Activated naive CD8-positive, alpha-beta T cell treated with anti-CD3 and anti-CD28 coated beads, Interleukin-2, amount 50 U/mL, for 24 hours (primary cell): ENCODE data around the gene UNC93B1.

ENCODE experiments used
- ATAC-seq: fragments of 150-1000 bp; cut with Tn5 transposase; one replicate; pipeline ENCODE4 v1.10.0; 2021
- DNase-seq: peaks from one replicate; pipeline ENCODE4 v3.0.0; 2021
- H3K27ac Mint-ChIP-seq: one replicate; pipeline ENCODE4 v1.8.0; 2021; ENCODE audit warnings: mild to moderate bottlenecking, mixed read lengths
- H3K27me3 Mint-ChIP-seq: one replicate; pipeline ENCODE4 v1.8.0; 2021; ENCODE audit warnings: mixed read lengths
- H3K36me3 Mint-ChIP-seq: one replicate; pipeline ENCODE4 v1.8.0; 2021; ENCODE audit warnings: low read depth, mixed read lengths
- H3K4me1 Mint-ChIP-seq: one replicate; pipeline ENCODE4 v1.8.0; 2021; ENCODE audit warnings: mixed read lengths
- H3K4me3 Mint-ChIP-seq: one replicate; pipeline ENCODE4 v1.8.0; 2021; ENCODE audit warnings: mild to moderate bottlenecking, moderate library complexity, mixed read lengths
- H3K9me3 Mint-ChIP-seq: one replicate; pipeline ENCODE4 v1.8.0; 2021; ENCODE audit warnings: mixed read lengths

The UNC93B1 gene

GRCh38 chr11:68003846-68004550 lies at the start of gene UNC93B1:
UNC93B1 (minus strand) TSS chr11:68004097; CDS start chr11:68004043, 54 bp downstream.
- Mint-ChIP-seq H3K9me3 (no peaks in the 10 kb centered on the region), H3K27ac (peak within 1 kb of the TSS; percentile 73), H3K27me3 (no peaks in the 10 kb centered on the region), H3K4me3 (peak within 1 kb of the TSS; percentile 78), H3K4me1 (peaks cover 23% of the 10 kb centered on the region), H3K36me3 (no peaks in the 10 kb centered on the region)
- ATAC-seq (peak; percentile 93), DNase-seq (peak; percentile 87)

GRCh38 chr11:68053117-68053516 lies 49.2 kb upstream of the UNC93B1 start:
- H3K36me3 Mint-ChIP-seq, result peaks cover 3% of the 10 kb centered on the region
- no peak overlapping the region for H3K27ac Mint-ChIP-seq
- no peak for DNase-seq
- H3K4me1 Mint-ChIP-seq, result peaks cover 2% of the 10 kb centered on the region
- no peak overlapping the region for H3K4me3 Mint-ChIP-seq
- no peaks in the 10 kb centered on the region for H3K9me3 Mint-ChIP-seq
- H3K27me3 Mint-ChIP-seq, result no peaks in the 10 kb centered on the region
- no peak for ATAC-seq

GRCh38 chr11:68052137-68052873 lies 48.4 kb upstream of the UNC93B1 start:
- Mint-ChIP-seq H3K36me3 (peaks cover 3% of the 10 kb centered on the region), H3K4me1 (peaks cover 2% of the 10 kb centered on the region), H3K4me3 (no peak overlapping the region), H3K27ac (peak overlapping the region; percentile 35), H3K27me3 (no peaks in the 10 kb centered on the region), H3K9me3 (no peaks in the 10 kb centered on the region)
- no peak for ATAC-seq
- no peak for DNase-seq

- no peak overlapping the region for H3K4me3 Mint-ChIP-seq
Measured at GRCh38 chr11:68051191-68052136, 47.6 kb upstream of the UNC93B1 start.

GRCh38 chr11:68050371-68050841 lies 46.5 kb upstream of the UNC93B1 start:
- DNase-seq, result no peak
- no peaks in the 10 kb centered on the region for H3K27me3 Mint-ChIP-seq
- peaks cover 5% of the 10 kb centered on the region for H3K36me3 Mint-ChIP-seq
- no peak overlapping the region for H3K27ac Mint-ChIP-seq
- ATAC-seq, result no peak
- H3K9me3 Mint-ChIP-seq, result no peaks in the 10 kb centered on the region
- no peak overlapping the region for H3K4me3 Mint-ChIP-seq
- H3K4me1 Mint-ChIP-seq, result no peaks in the 10 kb centered on the region

More at GRCh38 chr11:68051191-68052136, 47.6 kb upstream of the UNC93B1 start:
- Mint-ChIP-seq H3K27ac (peak overlapping the region; percentile 35), H3K27me3 (no peaks in the 10 kb centered on the region), H3K36me3 (peaks cover 3% of the 10 kb centered on the region), H3K9me3 (no peaks in the 10 kb centered on the region), H3K4me1 (peaks cover 2% of the 10 kb centered on the region)
- DNase-seq, result no peak
- no peak for ATAC-seq

- Mint-ChIP-seq H3K9me3 (no peaks in the 10 kb centered on the region), H3K4me1 (no peaks in the 10 kb centered on the region), H3K27me3 (no peaks in the 10 kb centered on the region), H3K36me3 (peaks cover 5% of the 10 kb centered on the region), H3K4me3 (no peak overlapping the region), H3K27ac (no peak overlapping the region)
- ATAC-seq (no peak), DNase-seq (no peak)
Measured at GRCh38 chr11:68049509-68050370, 45.8 kb upstream of the UNC93B1 start.

- no peak for ATAC-seq
- no peak for DNase-seq
- Mint-ChIP-seq H3K27ac (no peak overlapping the region), H3K4me1 (no peaks in the 10 kb centered on the region), H3K9me3 (no peaks in the 10 kb centered on the region), H3K36me3 (peaks cover 5% of the 10 kb centered on the region), H3K27me3 (no peaks in the 10 kb centered on the region), H3K4me3 (no peak overlapping the region)
Measured at GRCh38 chr11:68048681-68049508, 45.0 kb upstream of the UNC93B1 start.

GRCh38 chr11:68047437-68048290 lies 43.8 kb upstream of the UNC93B1 start:
- Mint-ChIP-seq H3K9me3 (no peaks in the 10 kb centered on the region), H3K27me3 (no peaks in the 10 kb centered on the region), H3K4me3 (no peak overlapping the region), H3K27ac (no peak overlapping the region), H3K4me1 (no peaks in the 10 kb centered on the region), H3K36me3 (peaks cover 5% of the 10 kb centered on the region)
- no peak for DNase-seq
- ATAC-seq, result no peak

- ATAC-seq, result no peak
- Mint-ChIP-seq H3K4me1 (peaks cover 3% of the 10 kb centered on the region), H3K4me3 (no peak overlapping the region), H3K27me3 (no peaks in the 10 kb centered on the region), H3K27ac (no peak overlapping the region), H3K9me3 (no peaks in the 10 kb centered on the region), H3K36me3 (peaks cover 2% of the 10 kb centered on the region)
- no peak for DNase-seq
Measured at GRCh38 chr11:68044898-68045351, 41.0 kb upstream of the UNC93B1 start.

- ATAC-seq, result no peak
- no peak overlapping the region for H3K4me3 Mint-ChIP-seq
- H3K27me3 Mint-ChIP-seq, result no peaks in the 10 kb centered on the region
- no peak overlapping the region for H3K27ac Mint-ChIP-seq
- peaks cover 4% of the 10 kb centered on the region for H3K4me1 Mint-ChIP-seq
- H3K9me3 Mint-ChIP-seq, result no peaks in the 10 kb centered on the region
- DNase-seq, result no peak
- peaks cover 2% of the 10 kb centered on the region for H3K36me3 Mint-ChIP-seq
Measured at GRCh38 chr11:68044145-68044813, 40.4 kb upstream of the UNC93B1 start.

- peaks cover 7% of the 10 kb centered on the region for H3K4me1 Mint-ChIP-seq
- H3K27ac Mint-ChIP-seq, result no peak overlapping the region
- DNase-seq (no peak), ATAC-seq (no peak)
- H3K4me3 Mint-ChIP-seq, result no peak overlapping the region
- H3K9me3 Mint-ChIP-seq, result no peaks in the 10 kb centered on the region
- H3K36me3 Mint-ChIP-seq, result peaks cover 2% of the 10 kb centered on the region
- no peaks in the 10 kb centered on the region for H3K27me3 Mint-ChIP-seq
Measured at GRCh38 chr11:68043349-68044144, 39.6 kb upstream of the UNC93B1 start.
